HG03159 (cell line): Measurements from ENCODE around the gene SRGAP2B.
"Not testable (repeated sequence)": the region's sequence is repeated elsewhere in the genome, so short reads cannot be mapped to it uniquely, and the experiment has no call there.

Experiments used
- ATAC-seq: cut with Tn5 transposase; IDR thresholded peaks from one replicate; pipeline ENCODE4 v1.9.1; 2021; ENCODE audit warnings: mild to moderate bottlenecking, moderate library complexity; ENCODE audit not compliant: unreplicated experiment

Gene SRGAP2B

DNA sequence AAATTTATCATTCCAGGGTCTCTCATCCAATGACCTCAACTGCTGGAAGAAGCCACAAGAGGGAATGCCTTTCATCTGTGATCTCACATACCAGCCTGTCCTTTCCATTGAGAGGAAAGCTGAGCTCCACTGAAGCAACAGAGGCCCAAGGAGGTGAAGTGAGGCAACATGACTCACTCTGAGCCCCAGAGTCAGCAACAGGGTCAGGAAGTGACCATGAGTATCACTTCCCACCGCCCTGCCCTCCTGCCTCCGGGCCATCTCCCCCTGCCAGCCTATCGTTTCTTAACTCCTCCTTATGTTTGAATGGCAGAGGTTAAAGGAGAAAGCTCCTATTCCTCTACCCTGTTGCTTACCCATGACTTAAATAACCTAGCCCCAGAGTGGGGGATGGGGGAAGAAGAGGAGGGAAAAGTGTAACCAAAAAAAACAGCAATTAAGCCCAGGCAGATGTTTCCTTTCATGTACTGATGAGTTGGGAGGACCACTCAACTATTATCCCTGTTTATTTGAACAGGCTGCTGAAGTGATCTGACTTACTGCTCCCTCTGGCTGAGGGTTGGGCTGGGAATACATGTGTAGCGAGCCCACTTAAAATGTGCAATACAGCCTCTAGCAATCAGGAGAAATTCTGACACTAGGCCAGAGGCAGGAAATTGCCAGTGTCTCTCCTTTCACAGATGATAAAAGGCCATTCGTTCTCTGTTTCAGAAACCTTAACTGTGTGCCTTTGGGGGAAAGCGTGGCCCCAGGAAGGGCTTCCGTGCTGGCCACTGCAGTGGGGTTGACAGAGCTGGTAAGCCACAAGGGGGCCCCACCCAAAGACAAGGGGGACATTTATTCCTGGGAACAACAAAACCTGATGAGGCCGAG, 177.7 kb downstream of the SRGAP2B start:
- ATAC-seq: not testable (repeated sequence)

DNA sequence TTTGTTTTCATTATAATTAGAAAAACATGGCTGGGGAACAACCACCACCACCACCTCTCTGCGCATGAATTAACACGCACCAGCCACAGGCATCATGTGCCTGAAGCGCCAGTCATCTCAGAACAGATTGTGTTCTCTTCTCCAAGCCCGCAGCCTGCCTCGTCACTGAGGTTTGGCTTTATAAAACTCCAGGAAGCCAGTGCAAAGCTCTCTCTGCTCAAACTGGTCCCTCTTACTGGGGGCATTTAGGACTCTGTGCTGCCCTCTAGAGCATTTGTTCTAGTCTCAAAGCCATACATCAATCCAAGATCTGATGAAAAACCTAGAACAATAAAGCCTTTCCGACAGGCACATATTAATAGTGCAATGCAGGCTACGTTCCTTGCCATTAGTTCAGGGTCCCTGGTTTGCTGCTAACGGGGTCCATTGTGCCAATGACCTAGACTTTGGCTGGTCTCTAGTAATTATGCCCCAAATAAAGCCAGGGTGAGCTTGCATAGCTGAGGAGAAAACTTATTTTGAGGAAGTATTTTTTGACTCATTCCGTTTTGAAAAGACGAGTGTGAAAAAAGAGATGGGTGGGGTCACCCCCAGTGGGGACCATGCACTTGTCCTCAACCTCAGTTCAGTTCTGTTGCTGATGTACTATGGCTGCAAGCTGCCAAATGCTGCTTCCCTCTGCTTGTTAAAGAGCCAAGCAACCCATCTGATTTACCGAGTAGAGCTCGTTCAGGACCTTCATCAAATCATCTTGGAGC, 181.0 kb downstream of the SRGAP2B start:
- ATAC-seq: not testable (repeated sequence)

DNA sequence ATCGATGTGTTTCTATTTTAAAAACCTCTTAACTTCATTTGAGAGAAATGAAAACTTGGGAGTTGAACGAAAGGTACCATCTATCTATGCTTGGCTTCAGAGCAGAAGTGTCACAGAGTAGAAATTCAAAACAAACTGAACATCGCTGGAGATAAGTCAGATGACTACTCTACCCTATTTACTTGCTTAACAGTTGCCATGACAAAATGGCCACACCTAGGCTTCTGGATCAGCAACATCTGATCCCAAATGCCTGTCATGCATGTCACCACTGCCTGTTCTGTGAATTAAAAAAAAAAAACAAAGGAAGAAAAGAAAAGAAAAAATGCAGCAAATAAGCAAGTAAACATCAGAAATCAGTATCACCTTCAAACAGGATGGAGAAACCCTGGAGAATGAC, 181.7 kb downstream of the SRGAP2B start:
- ATAC-seq: not testable (repeated sequence)

DNA sequence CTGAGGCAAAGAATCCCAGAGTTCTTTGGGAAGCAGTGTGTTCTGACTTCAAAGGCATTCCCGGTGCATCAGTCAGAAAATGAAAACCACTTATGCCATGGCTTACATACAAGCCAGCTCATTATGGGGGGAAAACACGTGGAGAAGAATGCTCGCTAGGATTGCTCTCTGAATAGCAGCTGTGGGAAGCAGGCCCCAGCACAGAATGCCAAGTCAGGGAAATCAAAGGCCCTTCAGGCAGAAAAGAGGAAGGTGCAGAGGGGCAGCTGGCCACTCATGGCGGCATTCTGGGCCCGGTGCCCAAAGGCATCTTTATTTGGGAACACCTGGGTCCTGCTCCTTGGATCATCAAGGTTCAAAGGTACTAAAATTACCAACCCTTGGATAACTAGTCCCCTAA, 184.4 kb downstream of the SRGAP2B start:
- ATAC-seq: not testable (repeated sequence)

DNA sequence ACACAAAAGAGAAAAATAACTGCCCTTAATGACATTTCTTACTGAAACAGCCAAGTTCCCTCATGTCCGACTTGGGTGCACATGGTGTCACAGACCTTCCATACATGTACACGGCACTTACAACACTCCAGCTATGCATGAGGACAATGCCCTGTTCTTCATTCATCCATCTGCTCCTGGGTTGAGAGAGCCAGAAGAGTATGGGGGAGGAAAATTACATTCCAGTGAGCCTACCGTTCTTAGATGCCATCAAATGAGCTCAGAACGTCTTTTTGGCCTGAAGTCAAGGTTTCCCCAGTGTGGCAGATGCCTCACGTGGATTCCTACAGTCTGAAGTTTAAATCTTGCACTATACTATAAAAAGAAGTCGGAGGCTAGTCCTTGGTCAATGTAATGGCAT, 194.3 kb downstream of the SRGAP2B start:
- not testable (repeated sequence) for ATAC-seq

DNA sequence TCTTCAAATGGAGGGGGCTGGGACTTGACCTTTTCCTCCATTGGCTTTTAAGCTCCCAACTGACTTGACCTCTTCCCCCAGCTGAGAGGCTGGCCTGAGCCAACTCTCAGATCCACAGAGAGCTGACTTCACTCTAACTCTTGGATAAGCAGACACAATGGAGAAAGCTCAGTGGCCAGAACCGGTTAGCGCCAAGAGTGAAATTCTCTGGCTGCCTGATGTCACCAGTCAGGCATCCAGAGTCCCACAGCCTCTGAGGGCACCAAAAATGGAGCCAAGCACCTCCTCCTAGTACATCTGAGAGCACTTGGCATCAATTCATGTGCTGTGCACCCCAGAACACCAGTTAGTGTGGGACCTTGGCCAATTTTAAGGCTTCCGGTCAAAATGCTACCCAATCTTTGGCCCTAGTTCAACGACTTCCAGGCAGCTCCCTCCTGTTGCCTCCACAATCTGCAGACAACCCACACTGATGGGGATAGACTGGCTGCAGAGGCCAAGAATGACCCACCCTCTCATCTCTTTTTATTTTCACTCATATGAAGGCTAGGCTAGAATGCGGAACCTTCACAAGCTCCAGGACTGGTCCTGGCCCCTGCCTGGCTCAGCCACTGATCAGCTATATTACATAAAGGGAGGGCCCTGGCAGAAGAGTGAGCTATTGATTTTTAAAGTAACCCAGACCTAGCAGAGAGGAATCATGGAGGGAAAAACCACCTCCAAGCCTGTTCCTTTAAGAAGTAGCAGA, 200.5 kb downstream of the SRGAP2B start:
- ATAC-seq: not testable (repeated sequence)

DNA sequence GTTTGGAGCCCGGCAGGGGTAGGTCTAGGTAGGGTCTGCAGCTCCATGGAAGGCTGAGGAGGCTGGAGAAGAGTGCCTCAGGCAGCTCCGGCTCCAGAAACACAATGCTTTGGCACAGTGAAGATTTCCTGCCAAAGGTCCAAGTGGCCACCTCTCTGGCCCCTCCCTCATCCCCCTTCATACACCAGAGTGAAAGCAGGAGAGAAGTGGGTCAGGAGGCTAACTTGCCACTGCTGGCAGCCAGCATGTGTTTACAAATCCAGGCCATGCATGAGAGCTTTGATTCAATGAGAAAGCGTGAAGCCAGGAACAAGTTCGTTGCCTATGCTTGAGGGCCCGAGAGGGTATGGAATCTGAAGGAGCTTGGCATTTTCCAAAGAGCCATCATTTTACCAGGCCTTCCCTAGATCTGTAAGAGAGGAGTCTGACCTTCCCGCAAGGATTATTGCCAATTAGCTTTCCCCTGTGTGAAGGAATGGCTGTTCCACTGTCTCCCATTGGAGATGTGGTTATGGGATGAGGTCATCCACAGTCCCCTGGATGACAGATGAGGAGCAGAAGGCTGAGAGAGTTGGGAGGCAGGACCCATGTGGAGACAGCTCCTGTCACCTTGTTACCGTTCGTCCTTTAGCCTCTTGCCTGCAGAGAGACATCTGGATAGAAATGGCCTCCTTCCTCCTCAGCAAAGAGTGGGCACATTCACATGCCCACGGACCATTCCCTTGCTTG, 201.3 kb downstream of the SRGAP2B start:
- ATAC-seq: not testable (repeated sequence)

DNA sequence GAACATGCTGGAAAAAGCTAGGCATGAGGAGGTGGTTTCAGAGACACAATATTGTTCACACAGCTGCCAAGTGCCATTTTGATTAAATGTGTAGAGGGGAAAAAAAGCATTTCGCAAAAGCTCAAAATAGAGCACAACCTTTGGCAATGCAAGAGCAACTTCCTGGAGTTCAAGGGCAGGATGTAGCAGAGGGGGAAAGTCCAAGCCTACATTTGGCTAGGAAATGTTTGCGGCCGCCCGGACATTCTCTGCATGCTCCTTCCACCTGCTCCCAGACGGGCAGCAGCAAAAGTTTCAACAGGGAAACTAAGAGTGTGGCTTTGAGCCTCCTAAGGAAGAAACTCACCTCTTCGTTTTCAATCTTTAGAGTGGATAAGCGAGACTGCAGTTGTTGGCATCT, 202.1 kb downstream of the SRGAP2B start:
- not testable (repeated sequence) for ATAC-seq

DNA sequence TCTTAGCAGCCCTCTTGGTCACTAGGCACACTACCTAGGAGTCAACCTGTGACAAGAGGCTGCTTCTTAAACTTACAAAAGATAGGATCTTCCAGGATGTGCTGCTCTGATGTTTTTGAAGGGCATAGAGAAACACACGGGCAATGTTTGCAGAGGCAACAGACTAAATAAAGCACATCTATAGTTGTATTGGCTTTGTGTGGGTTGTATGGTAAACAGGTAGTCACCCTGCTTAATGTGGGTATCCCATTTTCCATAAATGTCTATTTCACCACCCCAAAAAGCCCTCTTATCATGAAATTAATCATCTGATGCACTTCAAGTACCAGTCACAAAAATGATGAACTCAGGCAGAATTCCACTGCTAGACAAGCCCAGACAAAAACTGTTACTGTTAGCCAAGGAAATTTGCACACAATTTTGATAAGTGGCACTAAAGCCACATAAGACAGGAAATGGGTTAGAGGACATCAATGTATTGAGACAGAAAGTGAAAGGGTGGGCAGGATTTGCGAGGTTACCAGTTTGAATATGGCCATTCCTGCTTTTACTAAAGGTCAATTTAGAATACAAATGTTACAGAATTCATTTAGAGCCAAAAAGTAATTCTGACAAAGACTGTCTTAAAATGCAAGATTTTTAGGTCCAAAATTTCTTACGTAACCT, 205.5 kb downstream of the SRGAP2B start:
- not testable (repeated sequence) for ATAC-seq

DNA sequence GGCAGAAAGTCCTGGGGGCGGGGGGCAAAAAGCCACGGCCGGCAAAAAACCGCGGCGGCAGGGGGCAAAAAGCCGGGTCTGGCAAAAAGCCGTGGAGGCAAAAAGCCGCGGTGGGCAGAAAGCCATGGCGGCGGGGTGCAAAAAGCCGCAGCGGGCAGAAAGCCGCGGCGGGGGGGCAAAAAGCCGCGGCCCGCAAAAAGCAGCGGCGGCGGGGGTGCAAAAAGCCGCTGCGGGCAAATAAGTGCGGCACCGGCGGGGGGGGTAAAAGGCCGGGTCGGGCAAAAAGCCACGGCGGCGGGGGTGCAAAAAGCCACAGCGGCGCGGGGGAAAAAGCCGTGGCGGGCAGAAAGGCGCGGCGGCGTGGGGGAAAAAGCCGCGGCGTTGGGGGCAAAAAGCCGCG, 212.1 kb downstream of the SRGAP2B start:
- ATAC-seq: not testable (repeated sequence)

DNA sequence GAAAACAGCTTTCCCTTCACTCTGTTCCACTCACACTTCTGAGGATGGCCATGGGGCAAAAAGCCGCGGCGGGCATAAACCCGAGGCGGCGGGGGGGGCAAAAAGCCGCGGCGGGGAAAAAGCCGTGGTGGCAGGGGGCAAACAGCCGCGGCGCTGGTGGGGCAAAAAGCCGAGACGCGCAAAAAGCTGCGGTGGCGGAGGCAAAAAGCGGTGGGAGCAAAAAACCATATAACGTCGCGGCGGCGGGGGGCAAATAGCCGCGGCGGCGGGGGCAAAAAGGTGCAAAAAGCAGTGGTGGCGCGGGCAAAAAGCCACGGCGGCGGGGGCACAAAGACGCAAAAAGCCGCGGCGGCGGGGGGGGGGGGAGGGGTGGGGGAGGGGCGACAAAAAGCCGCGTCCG, 212.8 kb downstream of the SRGAP2B start:
- ATAC-seq: not testable (repeated sequence)

DNA sequence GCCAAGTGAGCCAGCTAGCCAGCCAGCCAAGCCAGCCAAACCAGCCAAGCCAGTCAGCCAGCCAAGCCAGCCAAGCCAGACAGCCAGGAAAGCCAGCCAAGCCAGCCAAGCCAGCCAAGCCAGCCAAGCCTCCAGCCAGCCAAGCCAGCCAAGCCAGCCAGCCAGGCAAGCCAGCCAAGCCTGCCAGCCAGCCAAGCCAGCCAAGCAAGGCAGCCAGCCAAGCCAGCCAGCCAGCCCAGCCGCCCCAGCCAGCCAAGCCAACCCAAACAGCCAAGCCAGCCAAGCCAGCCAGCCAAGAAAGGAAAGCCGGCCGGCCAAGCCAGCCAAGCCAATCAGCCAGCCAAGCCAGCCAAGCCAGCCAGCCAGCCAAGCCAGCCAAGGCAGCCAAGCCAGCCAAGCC, 236.5 kb downstream of the SRGAP2B start:
- ATAC-seq: not testable (repeated sequence)
